HG02798 (cell line): Measurements from ENCODE around the gene SETBP1.

Source experiments
- ATAC-seq: cut with Tn5 transposase; IDR thresholded peaks from one replicate; pipeline ENCODE4 v1.9.1; 2021; ENCODE audit warnings: mild to moderate bottlenecking; ENCODE audit not compliant: unreplicated experiment, poor library complexity

Gene SETBP1

DNA sequence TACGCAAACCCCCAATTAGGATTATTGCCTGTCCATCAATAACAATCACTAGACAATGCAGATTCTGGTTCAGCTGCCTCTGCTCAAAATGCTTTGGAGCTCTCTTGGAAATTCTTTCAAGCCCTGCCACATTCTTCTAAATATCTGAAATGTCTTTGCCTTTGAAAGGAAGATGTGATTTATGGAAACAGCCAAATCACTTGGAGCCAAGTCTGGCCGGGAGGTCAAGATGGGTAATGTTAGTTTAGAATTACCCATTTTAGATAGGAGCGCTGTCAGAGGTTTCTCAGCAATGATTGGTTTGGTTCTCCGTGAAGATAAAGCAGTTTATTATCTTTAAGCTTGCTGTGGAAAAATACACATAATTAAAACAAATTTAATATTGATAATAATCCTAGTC lies 306.7 kb downstream of the SETBP1 start:
- ATAC-seq, result no peak

DNA sequence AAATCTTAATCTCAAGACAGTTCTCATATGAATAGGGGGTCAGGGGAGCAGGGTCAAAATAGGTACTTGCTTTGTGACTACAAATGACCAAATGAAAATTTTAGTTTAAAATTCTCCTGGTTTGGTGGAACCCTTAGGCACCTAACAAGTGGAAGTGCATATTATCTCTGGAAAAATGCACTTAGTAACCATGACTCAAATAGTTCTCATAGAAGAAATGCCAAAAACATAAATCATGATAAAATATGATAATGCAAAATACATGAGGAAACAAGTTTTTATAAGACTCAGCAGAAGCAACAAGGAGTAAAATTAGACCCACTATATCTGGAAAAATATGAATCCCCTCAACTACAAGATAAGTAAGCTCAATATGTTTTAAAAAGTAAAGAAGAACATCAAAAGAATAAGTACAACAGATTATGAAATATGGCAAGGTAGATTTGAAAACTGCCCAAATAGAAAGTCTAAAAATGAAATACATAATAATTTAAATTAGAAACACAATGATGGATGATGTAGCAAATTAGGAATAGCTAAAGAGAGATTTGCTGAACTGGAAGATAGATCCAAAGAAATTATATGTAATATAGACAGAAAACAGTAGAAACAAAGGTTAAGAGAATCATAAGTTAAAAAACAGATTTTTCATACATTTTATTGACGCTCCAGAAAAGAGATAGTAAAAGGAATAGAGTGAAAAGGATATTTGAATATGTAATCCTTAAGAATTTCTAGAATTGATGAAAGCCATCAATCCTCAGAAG lies 308.3 kb downstream of the SETBP1 start:
- ATAC-seq, result no peak

DNA sequence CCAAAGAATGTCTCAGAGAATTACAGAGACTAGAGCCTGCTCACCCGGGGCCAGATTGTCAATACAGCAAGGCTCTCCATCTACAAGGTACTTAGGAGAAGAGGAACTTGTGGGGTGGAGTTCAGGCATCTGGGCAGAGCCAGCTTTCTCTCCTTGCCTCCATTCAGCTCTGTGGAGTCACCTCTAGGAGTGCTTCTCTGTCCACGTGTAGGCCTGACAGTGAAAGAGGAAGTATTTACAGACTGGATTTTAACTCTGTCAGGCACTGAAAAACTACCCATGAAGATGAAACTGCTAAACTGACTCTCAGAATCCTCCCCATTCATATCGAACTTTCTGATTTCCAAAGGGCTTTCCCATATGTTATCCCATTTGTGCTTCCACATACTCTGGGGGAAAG lies 315.6 kb downstream of the SETBP1 start:
- ATAC-seq, result no peak

DNA sequence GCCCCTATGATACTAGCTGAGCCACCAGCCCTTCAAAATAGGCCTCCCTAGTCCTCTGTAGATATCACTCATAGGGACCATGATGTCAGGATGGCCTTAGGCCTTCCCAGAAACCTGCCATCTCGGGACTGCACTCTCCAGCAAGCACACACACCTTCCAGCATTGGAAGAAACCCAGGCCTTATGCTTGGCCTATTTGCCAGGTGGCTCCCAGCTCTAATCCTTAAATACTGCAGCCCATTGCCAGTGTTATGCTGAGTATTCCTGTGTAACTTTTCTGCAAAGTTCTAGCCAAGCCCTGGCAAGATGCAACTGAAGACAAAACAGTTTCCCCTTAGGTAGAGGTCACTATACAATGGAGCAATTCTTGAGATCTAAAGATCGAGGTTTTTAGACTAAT lies 316.5 kb downstream of the SETBP1 start:
- ATAC-seq, result no peak

DNA sequence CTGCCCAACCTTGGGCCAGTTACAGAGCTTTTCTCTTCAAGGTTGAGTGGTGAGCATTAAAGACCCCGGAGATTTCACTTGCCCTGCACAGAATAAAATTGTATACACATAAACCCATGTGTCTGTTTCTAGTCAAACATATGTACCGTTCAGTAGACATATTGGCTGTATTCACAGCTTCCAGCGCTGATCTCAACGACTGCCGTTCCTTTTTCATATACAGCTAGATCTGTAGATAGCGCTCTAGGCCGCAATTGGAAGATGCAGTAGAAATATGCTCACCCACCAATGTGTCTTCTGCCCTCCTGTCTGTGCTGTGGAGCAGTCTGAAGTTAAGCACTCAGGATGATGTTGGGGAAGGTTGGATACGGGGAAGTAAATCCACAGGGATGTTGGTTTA lies 317.7 kb downstream of the SETBP1 start:
- no peak for ATAC-seq

DNA sequence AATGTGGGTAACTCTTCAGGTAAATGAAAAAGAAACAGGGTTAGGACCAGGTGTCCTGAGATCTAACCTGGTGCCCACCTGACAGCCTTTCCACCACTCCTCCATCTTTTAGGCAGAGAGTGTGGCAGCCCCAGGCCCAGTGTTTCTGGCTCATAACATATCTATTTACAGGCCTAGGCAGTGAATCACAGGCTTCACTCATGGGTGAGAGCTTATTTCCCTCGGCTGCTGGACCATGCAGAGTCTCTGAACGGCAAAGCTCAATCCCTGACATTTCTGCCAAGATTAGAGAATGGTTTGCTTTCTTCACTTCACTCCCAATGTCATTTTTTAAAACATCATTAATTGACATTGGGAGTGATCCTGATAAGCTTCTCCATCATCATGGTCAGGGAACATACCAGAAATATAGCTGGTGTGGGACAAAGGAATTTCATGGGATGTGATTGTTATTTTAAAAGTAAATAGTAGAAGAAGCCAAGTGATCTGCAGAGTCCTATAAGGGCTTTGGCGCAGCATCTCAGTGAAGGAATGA lies 323.9 kb downstream of the SETBP1 start:
- ATAC-seq, result no peak

DNA sequence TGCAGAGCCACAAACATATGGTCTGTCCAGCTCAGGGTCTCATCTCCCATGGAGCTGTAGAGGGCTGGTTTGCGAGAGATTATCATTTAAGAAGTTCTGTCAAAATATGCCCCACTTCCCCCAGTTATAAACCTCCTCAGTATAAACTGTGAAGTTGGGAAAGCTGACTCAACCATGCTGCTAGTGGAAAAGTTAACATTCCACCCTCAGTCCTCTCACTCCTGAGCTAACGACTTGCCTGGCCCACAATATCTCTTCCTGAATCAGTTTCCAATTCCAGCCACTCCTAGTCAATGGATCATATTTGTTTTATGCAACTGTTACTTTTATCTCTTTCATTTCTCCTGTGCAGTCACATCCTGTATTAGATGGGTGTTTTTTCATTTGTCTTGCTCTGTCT lies 326.2 kb downstream of the SETBP1 start:
- ATAC-seq, result no peak

DNA sequence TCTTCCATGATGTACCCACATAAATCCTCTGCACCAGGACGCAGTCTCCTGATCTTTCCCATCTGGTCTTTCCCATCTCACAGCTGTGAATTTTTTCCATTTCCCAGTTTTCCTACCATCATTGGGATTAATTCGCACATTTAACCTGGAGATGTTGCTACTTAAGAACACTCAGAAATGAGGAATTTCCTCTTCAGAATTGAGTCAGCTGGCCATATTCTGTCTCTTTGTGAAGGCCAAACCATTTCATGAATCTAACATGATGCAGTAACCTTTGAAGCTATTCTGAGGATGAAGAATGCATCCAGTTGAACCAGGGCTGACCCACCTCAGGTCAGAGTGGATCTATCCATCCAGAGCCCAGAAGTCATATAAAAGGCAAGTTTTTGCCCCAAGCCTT lies 326.8 kb downstream of the SETBP1 start:
- no peak for ATAC-seq

DNA sequence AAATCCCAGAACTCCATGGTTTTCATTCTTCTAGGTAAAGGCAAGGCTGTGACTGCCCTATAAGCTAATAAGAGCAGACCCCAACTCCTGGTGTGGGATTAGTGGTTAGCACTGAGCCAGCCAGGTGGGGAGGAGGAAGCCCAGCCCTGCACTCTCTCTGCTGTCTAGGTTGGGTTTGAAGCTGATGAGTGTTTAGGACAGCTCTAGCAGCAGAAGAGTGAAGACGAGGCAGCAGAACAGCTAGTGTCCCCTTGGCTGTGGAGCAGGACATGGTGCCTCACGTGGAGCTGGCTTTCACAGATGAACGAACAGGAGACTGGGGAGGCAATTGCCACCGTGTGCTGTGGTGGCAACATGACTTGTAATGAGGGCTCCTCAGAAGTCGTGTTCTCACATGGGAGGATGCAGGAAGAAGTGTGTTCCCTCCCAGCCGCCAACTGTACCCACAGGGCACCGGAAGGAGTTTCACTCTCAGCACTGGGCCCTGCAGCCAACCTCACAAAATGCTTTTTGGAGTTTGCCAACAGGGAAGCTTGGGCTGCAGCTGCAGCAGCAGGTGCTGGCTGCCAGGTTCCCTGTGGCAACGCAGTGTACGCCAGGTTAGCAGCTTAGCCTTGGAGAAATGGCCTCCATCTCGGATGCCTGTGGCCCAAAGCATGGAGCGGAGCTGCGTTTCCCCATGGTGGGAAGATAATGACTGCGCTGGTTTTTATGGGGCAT lies 328.2 kb downstream of the SETBP1 start:
- ATAC-seq, result no peak

DNA sequence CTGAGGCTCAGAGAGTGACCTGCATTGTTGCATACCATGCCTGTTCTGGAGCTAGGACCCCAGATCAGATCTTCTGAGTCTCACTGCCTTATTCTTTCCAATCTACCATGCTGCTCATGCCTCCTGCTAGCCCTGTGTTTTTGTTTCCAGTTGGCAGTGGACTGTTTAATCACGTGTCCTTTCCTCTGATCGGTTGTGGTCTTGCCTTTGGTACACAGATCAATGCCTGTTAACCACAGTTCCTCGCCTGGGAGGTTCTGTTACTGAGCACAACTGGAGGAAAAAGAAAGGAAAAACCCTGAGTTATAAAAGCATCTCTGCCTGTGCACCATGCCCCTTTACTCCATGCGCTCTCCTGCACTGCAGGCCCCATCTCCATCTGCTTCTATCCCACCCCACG lies 329.1 kb downstream of the SETBP1 start:
- no peak for ATAC-seq

DNA sequence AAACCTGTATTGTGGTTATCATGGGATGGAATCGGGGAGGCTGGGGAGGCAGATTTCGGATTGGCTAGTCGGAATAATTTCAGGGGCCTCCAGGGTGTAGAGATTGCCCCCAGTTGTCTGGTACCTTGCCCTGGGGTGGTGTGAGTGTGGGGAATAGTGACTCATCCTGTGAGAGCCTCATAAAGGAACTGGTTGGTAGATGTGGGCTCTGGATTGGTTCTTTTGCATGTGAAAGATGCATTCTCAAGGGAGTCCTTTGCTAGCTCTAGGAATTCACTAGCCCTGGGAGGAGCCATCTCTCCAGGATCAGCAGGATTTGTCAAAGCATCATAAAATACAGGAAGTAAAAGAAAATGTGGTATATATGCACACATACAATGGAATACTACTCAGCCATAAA lies 331.6 kb downstream of the SETBP1 start:
- no peak for ATAC-seq

DNA sequence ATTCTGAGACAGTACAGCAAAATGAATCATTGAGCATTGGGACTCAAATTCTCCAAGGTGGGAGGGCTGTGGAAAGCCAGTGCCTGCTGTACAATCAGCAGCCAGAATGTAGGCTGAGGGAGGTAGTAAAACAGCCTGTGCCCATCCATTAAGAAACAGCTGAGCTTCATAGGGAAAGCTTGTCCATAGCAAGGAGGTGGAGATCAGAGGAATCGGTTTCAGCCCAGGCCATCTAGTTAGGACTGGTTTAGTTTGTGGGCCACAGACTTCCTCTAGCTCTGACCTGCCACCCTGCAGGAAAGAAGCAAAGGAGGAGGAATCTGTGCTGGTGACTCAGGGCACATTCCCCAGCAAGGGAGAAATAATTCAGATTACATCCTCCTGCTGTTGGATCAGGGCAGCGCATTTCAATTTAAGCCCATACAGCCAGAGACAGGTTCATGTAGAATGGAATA lies 333.4 kb downstream of the SETBP1 start:
- ATAC-seq, result no peak

DNA sequence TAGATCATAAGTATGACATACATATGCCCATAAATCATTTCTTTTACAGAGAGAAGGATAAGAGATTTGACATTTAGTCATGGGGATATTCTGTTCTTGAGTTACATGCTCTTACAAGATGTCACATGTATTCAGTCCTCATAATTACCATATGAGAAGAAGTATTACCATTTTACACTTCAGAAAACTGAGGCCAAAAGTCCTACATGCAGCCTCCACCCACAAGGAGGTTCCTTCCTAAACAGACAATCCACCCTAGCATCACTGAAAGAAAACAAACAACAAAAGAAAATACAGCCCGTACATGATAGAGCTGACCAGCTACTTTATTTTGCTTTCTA lies 335.1 kb downstream of the SETBP1 start:
- ATAC-seq, result no peak

DNA sequence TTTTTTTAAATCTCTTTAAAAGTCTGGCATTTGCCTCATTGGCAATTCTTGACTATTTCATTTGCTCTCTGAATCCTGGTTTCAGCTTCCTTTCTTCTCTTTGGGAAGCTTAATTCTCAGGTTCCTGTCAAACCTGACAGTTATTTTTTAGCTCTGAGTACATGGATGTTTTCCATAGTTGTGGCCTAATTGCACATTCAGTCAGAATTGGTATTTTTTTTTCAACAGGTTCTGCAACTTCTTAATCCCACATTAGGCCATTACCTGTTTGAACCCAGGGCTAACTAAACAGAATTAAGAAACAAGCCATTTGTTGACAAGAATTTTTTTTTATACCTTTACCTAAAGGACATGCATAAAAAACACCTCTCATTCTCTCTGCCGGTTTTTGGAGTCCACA lies 338.8 kb downstream of the SETBP1 start:
- ATAC-seq, result no peak

DNA sequence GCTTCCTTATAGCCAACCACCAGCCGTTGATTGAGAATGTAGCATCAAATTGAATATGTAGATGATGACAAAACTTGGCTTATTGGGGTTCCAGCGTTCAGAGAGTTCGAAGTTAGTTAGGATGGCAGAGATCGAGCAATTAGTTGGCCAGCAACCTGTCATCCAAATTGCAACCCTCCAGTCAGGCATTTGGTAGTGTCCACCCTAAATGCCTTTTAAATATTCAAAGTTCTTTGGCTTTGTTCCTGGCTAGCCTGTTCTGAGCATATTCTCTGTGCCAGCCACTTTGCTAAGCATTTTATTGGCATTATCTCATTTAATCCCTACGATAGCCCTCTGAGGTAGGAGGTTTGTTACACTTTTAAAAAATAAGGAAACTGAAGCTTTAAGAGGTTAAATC lies 342.8 kb downstream of the SETBP1 start:
- ATAC-seq, result no peak

DNA sequence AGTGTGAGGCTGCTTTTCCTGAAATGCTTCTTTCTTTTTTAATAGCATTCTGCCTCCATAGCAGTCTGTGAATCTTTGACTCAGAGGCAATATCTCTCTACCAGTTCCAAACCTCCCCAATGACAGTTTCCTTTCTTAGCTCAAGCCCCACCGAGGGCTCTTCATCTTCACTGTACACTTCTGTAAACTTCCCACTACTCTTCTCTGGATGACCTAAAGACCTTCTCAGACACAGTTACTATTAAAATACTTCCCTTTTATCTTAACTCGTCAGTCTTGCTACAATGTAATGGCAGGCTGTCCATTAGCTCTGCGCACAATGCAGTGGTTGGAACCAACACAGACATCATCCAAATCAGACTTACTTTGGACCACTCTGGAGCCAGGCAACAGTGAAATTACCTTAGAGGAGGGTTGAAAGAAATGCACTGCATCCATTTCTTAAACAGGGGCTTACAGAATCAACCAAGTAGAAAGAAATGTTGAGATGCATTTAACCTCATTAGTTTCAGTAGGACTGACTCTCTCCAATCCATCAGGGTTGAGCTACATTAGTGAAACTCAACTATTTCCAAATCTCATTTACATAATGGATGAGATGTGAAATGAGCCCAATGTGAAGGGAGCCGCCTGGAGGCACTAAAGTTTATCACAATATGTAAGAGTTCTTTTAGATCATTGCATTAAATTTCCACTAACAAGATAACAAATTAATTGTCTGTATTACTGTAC lies 343.8 kb downstream of the SETBP1 start:
- no peak for ATAC-seq

DNA sequence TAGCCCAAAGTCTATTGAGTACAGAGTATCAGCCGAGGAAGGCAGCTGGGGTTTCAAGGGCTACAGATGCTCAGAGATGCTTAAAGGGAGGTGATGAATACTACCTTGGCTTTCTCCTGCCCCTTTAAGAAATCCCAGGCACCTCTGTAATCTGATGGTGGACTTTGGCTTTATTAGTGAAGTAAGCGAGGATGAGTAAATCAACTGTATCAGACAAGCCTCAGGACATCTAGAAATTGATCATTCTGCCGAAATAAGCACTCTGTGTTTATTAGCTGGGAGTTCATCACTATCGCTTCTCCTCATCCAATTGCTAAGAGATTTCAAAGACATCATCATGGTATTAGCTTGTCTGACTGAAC lies 344.4 kb downstream of the SETBP1 start:
- no peak for ATAC-seq

DNA sequence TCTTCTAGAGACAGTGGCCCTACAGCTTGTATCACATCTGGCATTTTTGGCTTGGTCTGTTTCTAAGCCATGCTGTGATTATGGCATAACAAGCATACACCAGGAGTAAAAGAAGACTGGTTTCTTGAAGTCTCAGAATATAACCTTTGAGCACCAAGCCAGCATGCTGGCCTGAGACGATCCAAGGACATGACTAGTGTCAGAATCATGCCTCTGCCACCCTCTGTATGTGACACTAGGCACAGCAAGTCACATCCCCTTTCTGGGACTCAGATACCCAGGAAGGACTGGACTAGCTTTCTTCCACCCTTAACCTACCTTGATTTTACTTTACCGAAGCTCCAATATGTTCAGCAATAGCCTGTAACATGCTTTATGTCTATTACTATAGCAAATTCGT lies 345.5 kb downstream of the SETBP1 start:
- no peak for ATAC-seq

DNA sequence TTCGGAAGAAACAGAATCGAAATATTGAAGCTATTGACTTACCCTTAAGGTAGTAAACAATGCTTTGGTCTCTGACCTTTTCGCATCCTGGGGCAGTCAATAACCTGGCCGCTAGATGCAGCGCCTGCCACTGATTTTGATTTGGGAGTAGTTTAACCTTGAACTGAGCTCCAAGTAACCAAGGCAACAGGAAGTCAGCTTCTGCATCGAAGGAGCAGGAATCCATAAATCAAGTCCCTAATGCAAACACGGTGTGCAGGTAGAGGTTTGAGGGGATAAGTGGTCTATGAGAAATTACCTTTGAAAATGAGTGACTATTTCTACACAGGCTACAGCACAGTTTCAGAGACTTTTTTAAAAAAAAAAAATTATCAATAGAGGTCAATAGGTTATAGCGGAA lies 353.5 kb downstream of the SETBP1 start:
- no peak for ATAC-seq

DNA sequence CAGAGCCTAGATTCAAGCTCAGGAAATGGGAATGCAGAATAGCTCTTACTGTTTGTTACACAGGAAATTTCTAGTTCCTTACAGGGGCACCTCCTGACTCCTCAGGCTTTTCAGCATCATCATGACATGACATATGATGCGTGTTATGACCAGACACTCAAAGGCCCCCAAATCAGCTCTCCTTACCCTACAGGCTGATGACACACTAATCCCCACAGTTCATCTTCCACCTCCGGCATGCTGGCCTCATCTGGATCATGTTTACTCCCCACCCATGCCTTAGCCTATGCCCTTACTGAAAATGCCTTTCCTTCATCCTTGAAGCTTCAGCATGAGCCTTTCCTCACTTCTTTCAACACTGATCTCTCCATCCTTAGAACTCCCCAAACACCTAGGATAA lies 356.9 kb downstream of the SETBP1 start:
- no peak for ATAC-seq

DNA sequence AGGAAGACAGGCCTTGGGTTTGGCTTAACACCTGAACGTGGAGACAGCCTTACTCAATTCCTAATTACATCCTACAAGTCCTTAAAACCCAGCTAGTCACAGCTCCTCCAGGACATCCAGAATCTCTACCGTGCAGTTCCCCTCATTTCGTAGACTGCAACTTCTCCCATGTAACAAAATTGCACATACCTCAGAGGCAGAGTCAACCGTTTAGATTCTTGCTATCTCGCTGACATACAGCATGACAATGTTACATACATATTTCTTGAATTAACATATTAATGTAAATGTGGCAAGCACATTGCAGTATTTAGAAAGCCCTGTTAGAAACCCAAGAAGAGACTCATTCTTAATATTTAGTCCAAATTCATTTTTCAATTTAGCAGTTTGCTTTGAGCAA lies 358.7 kb downstream of the SETBP1 start:
- no peak for ATAC-seq
